Activated CD4-positive, alpha-beta memory T cell treated with anti-CD3 and anti-CD28 coated beads, Interleukin-2, amount 10 ng/mL, durations not matched to agents 7 days and 5 days (primary cell): ENCODE measurements around the gene BMPR2. TPM values are rescaled to one million over a fixed set of nuclear protein-coding genes. Genes with fewer than 3 reads are reported as not detected.
"Not testable (repeated sequence)": the region's sequence is repeated elsewhere in the genome, so short reads cannot be mapped to it uniquely, and the experiment has no call there.

Experiments
- CTCF ChIA-PET: fragments of 350-600 bp; sonication (Branson Sonifier 250); formaldehyde crosslinking; loops from one replicate; lab custom pipeline; 2021; ENCODE audit warnings: antibody characterized with exemption, inconsistent platforms; lab: Charles Lee
- POLR2A ChIA-PET: fragments of 350-600 bp; sonication (Branson Sonifier 250); formaldehyde crosslinking; loops from one replicate; lab custom pipeline; 2021; ENCODE audit warnings: antibody characterized with exemption; lab: Charles Lee
- DNase-seq: peaks from one replicate; pipeline ENCODE4 v3.0.0-alpha.2; 2020
- H3K27ac Mint-ChIP-seq: one replicate; pipeline ENCODE4 v1.8.0; 2021; ENCODE audit warnings: mild to moderate bottlenecking, mixed read lengths
- H3K27me3 Mint-ChIP-seq: one replicate; pipeline ENCODE4 v1.8.0; 2021; ENCODE audit warnings: mixed read lengths
- H3K36me3 Mint-ChIP-seq: one replicate; pipeline ENCODE4 v1.8.0; 2021; ENCODE audit warnings: low read depth, mixed read lengths
- H3K4me1 Mint-ChIP-seq: one replicate; pipeline ENCODE4 v1.8.0; 2021; ENCODE audit warnings: mixed read lengths
- H3K4me3 Mint-ChIP-seq: one replicate; pipeline ENCODE4 v1.8.0; 2021; ENCODE audit warnings: mild to moderate bottlenecking, mixed read lengths
- H3K9me3 Mint-ChIP-seq: one replicate; pipeline ENCODE4 v1.8.0; 2021; ENCODE audit warnings: mixed read lengths
- total RNA-seq, 2 experiments: library from RNA; stranded (reverse); gene quantifications; one replicate each; pipeline ENCODE4 v1.2.3, GENCODE V29; 2021

Gene BMPR2
- total RNA-seq, 2 experiments from 2014 or later = 9.7 to 10.6 TPM

DNA sequence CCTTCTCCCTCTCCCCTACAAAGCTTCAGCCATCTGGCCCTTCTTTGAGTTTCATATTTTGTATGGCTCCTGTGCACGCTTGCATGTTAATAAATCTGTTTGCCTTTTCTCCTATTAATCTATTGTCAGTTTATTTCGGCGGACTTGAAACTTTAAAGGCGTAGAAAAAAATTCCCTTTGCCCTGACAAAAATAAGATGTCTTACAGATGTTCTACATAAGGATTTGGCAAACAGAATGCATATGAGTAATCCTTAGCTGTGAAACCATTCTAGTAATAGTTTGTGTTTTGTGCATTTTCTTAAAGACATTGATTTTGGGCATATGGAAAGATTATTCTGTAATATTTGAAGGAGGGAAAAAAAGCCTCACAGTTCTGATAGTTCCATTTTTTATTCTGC lies 15.0 kb upstream of the BMPR2 start:
- Mint-ChIP-seq H3K9me3 (no peaks in the 10 kb centered on the region), H3K4me1 (no peaks in the 10 kb centered on the region), H3K4me3 (no peak overlapping the region), H3K27me3 (no peaks in the 10 kb centered on the region), H3K27ac (no peak overlapping the region), H3K36me3 (no peaks in the 10 kb centered on the region)
- DNase-seq = no peak
- POLR2A ChIA-PET = no interaction called here
- CTCF ChIA-PET = no interaction called here

DNA sequence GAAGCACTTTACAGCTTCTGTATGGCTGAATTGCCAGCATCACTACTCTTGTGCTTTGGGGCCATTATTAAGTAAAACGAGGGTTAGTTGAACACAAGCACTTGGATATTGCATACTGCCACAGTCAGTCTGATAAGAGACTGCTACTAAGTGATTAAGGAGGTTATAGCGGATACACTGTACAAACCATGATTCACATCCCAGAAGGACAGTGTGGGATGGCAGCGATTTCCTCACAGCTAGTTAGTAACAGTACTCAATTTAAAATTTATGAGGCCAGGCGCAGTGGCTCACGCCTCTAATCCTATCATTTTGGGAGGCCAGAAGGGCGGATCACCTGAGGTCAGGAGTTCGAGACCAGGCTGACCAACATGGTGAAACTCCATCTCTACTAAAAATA lies 2.6 kb upstream of the BMPR2 start:
- no peak overlapping the region for H3K4me3 Mint-ChIP-seq

DNA sequence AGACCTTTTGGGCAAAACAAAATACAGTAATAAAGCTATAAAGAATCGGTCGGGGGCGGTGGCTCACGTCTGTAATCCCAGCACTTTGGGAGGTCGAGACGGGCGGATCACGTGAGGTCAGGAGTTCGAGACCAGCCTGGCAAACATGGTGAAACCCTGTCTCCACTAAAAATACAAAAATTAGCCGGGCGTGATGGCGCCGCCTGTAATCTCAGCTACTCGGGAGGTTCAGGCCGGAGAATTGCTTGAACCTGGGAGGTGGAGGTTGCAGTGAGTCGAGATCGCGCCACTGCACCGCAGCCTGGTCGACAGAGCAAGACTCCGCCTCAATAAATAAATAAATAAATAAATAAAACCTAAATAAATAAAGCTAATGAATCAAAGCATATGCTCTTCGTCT lies 1.7 kb upstream of the BMPR2 start:
- Mint-ChIP-seq H3K4me3 (peak overlapping the region; percentile 36), H3K27me3 (peaks cover 11% of the 10 kb centered on the region), H3K4me1 (peaks cover 20% of the 10 kb centered on the region)
- H3K36me3 Mint-ChIP-seq, H3K27ac Mint-ChIP-seq, CTCF ChIA-PET, DNase-seq, H3K9me3 Mint-ChIP-seq: not testable (repeated sequence)
- POLR2A ChIA-PET = interaction anchor here (1.0 kb wide), 1 partner anchor 247 kb away, joined by 3 read pairs; no protein-coding TSS in a partner anchor

More for the DNA sequence above, 2.6 kb upstream of the BMPR2 start:
- Mint-ChIP-seq H3K27me3 (peaks cover 11% of the 10 kb centered on the region), H3K27ac (no peak overlapping the region), H3K36me3 (peaks cover 3% of the 10 kb centered on the region), H3K9me3 (no peaks in the 10 kb centered on the region), H3K4me1 (peaks cover 15% of the 10 kb centered on the region)
- ChIA-PET CTCF (no interaction called here), POLR2A (interaction anchor here (1.7 kb wide), 1 partner anchor 107 kb away, joined by 3 read pairs; no protein-coding TSS in a partner anchor)
- DNase-seq = no peak

- POLR2A ChIA-PET = interaction anchor here (1.0 kb wide), 1 partner anchor 247 kb away, joined by 3 read pairs; no protein-coding TSS in a partner anchor
- peaks cover 11% of the 10 kb centered on the region for H3K27me3 Mint-ChIP-seq
These were observed 1.0 kb upstream of the BMPR2 start for GRCh38 chr2:202375033-202375608.

GRCh38 chr2:202376460-202377206 lies 506 bp downstream of the BMPR2 start:
- ChIA-PET POLR2A (interaction anchor here (0.9 to 2.0 kb wide), 2 partner anchors 104 to 110 kb away, joined by 3 to 8 read pairs; no protein-coding TSS in a partner anchor), CTCF (no interaction called here)

More at GRCh38 chr2:202375033-202375608, 1.0 kb upstream of the BMPR2 start:
- Mint-ChIP-seq H3K4me3 (peak overlapping the region; percentile 99), H3K4me1 (peaks cover 25% of the 10 kb centered on the region), H3K36me3 (peaks cover 3% of the 10 kb centered on the region), H3K27ac (peak overlapping the region; percentile 65), H3K9me3 (no peaks in the 10 kb centered on the region)
- CTCF ChIA-PET = no interaction called here
- DNase-seq = peak; percentile 25

DNA sequence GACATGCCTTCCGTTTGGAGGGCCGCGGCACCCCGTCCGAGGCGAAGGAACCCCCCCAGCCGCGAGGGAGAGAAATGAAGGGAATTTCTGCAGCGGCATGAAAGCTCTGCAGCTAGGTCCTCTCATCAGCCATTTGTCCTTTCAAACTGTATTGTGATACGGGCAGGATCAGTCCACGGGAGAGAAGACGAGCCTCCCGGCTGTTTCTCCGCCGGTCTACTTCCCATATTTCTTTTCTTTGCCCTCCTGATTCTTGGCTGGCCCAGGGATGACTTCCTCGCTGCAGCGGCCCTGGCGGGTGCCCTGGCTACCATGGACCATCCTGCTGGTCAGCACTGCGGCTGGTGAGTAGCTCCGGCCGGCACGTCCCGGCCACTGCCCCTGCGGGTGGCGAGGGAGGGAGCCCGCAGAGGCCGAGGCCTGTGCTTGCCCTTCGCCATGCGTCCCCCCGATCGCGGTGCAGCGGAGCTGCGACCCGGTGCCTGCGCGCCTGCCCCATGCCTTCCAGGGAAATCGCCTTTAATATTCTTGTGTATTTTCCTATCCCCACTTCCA lies 1.2 kb downstream of the BMPR2 start:
- Mint-ChIP-seq H3K36me3 (peaks cover 6% of the 10 kb centered on the region), H3K4me3 (peak overlapping the region; percentile 99), H3K9me3 (no peaks in the 10 kb centered on the region), H3K4me1 (peaks cover 25% of the 10 kb centered on the region), H3K27ac (peak overlapping the region; percentile 75), H3K27me3 (peaks cover 7% of the 10 kb centered on the region)
- CTCF ChIA-PET = no interaction called here
- POLR2A ChIA-PET = interaction anchor here (0.9 to 2.0 kb wide), 2 partner anchors 105 to 110 kb away, joined by 3 to 8 read pairs; no protein-coding TSS in a partner anchor
- no peak for DNase-seq

More at GRCh38 chr2:202376460-202377206, 506 bp downstream of the BMPR2 start:
- H3K9me3 Mint-ChIP-seq = no peaks in the 10 kb centered on the region
- H3K27ac Mint-ChIP-seq = peak overlapping the region; percentile 75
- H3K36me3 Mint-ChIP-seq = peaks cover 6% of the 10 kb centered on the region
- DNase-seq = peak; percentile 43
- peaks cover 11% of the 10 kb centered on the region for H3K27me3 Mint-ChIP-seq
- peak overlapping the region; percentile 99 for H3K4me3 Mint-ChIP-seq
- H3K4me1 Mint-ChIP-seq = peaks cover 25% of the 10 kb centered on the region

- ChIA-PET CTCF (no interaction called here), POLR2A (no interaction called here)
- H3K27ac Mint-ChIP-seq = no peak overlapping the region
- H3K36me3 Mint-ChIP-seq = peaks cover 6% of the 10 kb centered on the region
- H3K4me3 Mint-ChIP-seq = peak overlapping the region; percentile 99
- DNase-seq = no peak
- no peaks in the 10 kb centered on the region for H3K9me3 Mint-ChIP-seq
- peaks cover 25% of the 10 kb centered on the region for H3K4me1 Mint-ChIP-seq
- H3K27me3 Mint-ChIP-seq = peaks cover 7% of the 10 kb centered on the region
These were observed 1.9 kb downstream of the BMPR2 start for GRCh38 chr2:202378001-202378400.

GRCh38 chr2:202378662-202379358 lies 2.7 kb downstream of the BMPR2 start:
- H3K4me3 Mint-ChIP-seq = no peak overlapping the region
- H3K27me3 Mint-ChIP-seq = peaks cover 7% of the 10 kb centered on the region
- peaks cover 25% of the 10 kb centered on the region for H3K4me1 Mint-ChIP-seq
- ChIA-PET CTCF (interaction anchor here (1.0 kb wide), 1 partner anchor 144 kb away, joined by 3 read pairs; no protein-coding TSS in a partner anchor), POLR2A (no interaction called here)
- no peak for DNase-seq
- H3K27ac Mint-ChIP-seq = no peak overlapping the region
- peaks cover 6% of the 10 kb centered on the region for H3K36me3 Mint-ChIP-seq
- H3K9me3 Mint-ChIP-seq = no peaks in the 10 kb centered on the region

DNA sequence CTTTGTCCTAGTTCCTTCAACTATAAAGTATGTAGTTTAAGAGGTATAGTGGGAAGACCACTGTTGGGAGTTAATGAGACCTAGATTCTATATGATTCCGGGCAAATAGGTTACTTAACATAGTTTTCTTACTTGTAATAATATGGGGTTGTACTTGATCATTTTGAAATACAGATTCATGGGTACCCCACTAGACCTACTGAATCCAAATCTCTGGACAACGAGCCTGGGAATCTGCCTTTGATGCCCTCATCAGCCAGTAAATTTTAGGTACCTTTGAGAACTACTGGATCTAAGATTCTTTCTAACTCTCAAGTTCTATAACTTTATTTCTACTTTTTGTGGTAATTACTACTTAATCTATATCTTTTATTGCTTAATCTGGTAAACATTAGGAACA lies 6.6 kb downstream of the BMPR2 start:
- CTCF ChIA-PET = no interaction called here
- H3K4me3 Mint-ChIP-seq = no peak overlapping the region
- no peak for DNase-seq
- H3K4me1 Mint-ChIP-seq = peaks cover 23% of the 10 kb centered on the region
- H3K27ac Mint-ChIP-seq = no peak overlapping the region
- H3K9me3 Mint-ChIP-seq = no peaks in the 10 kb centered on the region
- POLR2A ChIA-PET = no interaction called here
- H3K36me3 Mint-ChIP-seq = peaks cover 3% of the 10 kb centered on the region
- no peaks in the 10 kb centered on the region for H3K27me3 Mint-ChIP-seq

DNA sequence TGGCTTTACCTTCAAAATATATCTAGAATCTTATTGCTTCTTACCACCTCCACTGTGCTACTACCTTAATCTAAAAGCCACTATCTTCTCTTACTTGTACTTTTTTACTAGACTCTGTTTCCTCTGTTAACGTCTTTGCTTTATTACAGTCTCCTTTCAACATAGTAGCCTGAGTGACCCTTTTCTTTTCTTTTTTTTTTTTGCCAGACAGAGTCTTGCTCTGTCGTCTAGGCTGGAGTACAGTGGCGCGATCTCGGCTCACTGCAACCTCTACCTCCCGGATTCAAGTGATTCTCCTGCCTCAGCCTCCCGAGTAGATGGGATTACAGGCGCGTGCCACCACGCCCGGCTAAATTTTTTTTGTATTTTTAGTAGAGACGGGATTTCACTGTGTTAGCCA lies 10.4 kb downstream of the BMPR2 start:
- H3K4me3 Mint-ChIP-seq, DNase-seq, CTCF ChIA-PET, POLR2A ChIA-PET, H3K4me1 Mint-ChIP-seq, H3K27me3 Mint-ChIP-seq, H3K27ac Mint-ChIP-seq, H3K9me3 Mint-ChIP-seq, H3K36me3 Mint-ChIP-seq: not testable (repeated sequence)

DNA sequence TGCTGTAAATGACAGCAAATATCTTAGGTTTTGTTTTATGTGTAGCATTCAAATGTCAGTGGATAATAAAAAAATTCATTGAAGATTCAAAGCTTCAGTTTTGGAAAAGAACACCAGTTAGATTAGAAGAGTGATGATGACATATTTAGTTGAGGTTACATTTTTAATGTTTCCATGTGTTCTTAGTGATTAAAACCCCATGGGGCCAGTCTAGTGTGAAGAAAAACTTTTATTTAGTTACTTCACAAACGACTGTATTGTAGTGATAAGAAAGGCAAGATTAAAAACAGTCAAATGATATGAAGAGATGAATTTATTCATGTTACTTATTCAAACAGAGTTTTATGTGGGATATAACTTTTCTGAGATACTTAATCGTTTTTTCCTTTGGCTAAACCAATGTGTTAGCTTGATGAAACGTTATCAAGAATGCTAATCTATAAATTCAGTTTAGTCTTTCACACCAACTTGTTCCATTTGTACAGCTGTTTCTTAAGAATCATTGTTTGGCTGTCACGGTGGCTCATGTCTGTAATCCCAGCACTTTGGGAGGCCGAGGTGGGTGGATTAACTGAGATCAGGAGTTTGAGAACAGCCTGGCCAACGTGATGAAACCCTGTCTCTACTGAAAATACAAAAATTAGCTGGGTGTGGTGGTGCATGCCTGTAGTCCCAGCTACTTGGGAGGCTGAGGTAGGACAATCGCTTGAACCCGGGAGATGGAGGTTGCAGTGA lies 11.6 kb downstream of the BMPR2 start:
- no peak overlapping the region for H3K4me3 Mint-ChIP-seq
- H3K9me3 Mint-ChIP-seq = no peaks in the 10 kb centered on the region
- H3K27me3 Mint-ChIP-seq = no peaks in the 10 kb centered on the region
- DNase-seq = no peak
- H3K36me3 Mint-ChIP-seq = no peaks in the 10 kb centered on the region
- H3K4me1 Mint-ChIP-seq = peaks cover 6% of the 10 kb centered on the region
- POLR2A ChIA-PET = no interaction called here
- no peak overlapping the region for H3K27ac Mint-ChIP-seq
- CTCF ChIA-PET = no interaction called here

DNA sequence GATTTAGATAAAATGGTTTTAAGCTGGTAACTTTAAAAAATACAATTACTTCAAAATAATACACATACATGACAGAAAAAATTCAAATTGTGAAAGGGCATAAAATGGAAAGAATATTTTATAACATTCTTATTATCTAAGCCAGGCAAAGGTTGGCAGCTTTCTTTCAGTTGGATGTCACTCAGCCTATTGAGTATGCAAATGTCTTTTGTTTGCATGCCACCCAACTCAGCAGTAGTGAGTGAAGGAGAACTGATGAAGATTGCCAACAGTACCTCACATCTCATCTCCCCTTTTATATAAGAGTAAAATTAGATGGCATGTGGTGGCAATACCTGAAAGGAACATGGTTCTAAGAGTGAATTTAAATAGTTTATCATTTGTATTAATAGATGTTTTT lies 24.8 kb downstream of the BMPR2 start:
- ChIA-PET POLR2A (no interaction called here), CTCF (no interaction called here)
- Mint-ChIP-seq H3K27ac (no peak overlapping the region), H3K27me3 (no peaks in the 10 kb centered on the region), H3K4me3 (no peak overlapping the region), H3K4me1 (no peaks in the 10 kb centered on the region), H3K9me3 (no peaks in the 10 kb centered on the region), H3K36me3 (no peaks in the 10 kb centered on the region)
- DNase-seq = no peak
